ENCODE data around the gene DNAJA1. TPM values are rescaled to one million over a fixed set of nuclear protein-coding genes. Genes with fewer than 3 reads are reported as not detected.

The DNAJA1 gene
- total RNA-seq, 1 experiment from 2014 or later, result 186 TPM

GRCh38 chr9:33011831-33012230, 13.2 kb upstream of the DNAJA1 start:
- Mint-ChIP-seq H3K9me3 (ENCODE audit: low read depth, unreplicated experiment) (no peaks in the 10 kb centered on the region), H3K27me3 (ENCODE audit: unreplicated experiment) (no peaks in the 10 kb centered on the region), H3K4me3 (ENCODE audit: low read depth, unreplicated experiment) (no peak overlapping the region), H3K36me3 (ENCODE audit: insufficient read depth, unreplicated experiment) (peaks cover 4% of the 10 kb centered on the region), H3K4me1 (ENCODE audit: low read depth, unreplicated experiment) (no peaks in the 10 kb centered on the region), H3K27ac (ENCODE audit: unreplicated experiment) (no peak overlapping the region)
- no TSS peak for BruUV-seq (replicated peaks)
- CTCF ChIA-PET, result no interaction called here
- intact Hi-C loops (cut with micrococcal nuclease; ENCODE audit: unreplicated experiment), result no loop called here
- no peak for DNase-seq
- TF ChIP-seq, protein P1, sequence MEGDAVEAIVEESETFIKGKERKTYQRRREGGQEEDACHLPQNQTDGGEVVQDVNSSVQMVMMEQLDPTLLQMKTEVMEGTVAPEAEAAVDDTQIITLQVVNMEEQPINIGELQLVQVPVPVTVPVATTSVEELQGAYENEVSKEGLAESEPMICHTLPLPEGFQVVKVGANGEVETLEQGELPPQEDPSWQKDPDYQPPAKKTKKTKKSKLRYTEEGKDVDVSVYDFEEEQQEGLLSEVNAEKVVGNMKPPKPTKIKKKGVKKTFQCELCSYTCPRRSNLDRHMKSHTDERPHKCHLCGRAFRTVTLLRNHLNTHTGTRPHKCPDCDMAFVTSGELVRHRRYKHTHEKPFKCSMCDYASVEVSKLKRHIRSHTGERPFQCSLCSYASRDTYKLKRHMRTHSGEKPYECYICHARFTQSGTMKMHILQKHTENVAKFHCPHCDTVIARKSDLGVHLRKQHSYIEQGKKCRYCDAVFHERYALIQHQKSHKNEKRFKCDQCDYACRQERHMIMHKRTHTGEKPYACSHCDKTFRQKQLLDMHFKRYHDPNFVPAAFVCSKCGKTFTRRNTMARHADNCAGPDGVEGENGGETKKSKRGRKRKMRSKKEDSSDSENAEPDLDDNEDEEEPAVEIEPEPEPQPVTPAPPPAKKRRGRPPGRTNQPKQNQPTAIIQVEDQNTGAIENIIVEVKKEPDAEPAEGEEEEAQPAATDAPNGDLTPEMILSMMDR (IDR thresholded peaks at IDR 0.05; ENCODE audit: unreplicated experiment), result no peak

DNA sequence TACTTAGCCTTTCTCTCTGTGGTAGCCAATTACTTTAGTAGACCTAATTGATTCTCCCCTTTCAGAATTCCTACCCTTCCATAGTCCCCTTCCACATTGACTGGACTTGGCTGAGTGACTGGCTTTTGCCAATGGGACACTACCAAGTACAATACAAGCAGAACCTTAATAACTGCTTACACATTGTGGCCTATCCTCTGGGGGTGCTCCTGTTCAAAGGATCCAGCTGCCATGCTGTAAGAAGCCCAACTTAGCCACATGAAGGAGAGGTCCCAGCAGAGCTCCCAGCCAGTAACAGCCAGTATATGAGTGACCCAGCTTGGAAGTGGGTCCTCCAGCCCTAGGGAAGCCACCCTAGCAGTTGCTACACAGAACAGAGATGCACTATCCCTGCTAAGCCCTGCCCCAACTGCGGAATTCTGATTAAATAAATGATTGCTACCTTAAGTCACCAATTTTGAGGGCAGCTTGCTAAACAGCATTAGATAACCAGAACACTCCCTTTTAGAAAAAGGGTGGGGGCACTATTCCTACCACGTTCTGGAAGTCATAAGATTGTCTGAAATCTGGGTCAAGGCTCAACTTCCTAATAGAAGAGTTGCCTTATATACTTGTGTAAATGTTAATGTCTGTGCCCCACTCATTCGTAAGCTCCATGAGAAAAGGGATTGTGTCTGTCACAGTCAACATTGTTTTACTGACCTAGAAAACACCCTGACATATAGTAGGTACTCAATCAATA, 12.6 kb upstream of the DNAJA1 start:
- intact Hi-C loops (cut with micrococcal nuclease; ENCODE audit: unreplicated experiment), result no loop called here
- H3K4me3 Mint-ChIP-seq (ENCODE audit: low read depth, unreplicated experiment), result no peak overlapping the region
- H3K9me3 Mint-ChIP-seq (ENCODE audit: low read depth, unreplicated experiment), result no peaks in the 10 kb centered on the region
- TF ChIP-seq, protein P1 (IDR thresholded peaks at IDR 0.05; ENCODE audit: unreplicated experiment), result no peak
- no peak for DNase-seq
- H3K27ac Mint-ChIP-seq (ENCODE audit: unreplicated experiment), result no peak overlapping the region
- no peaks in the 10 kb centered on the region for H3K4me1 Mint-ChIP-seq (ENCODE audit: low read depth, unreplicated experiment)
- CTCF ChIA-PET, result no interaction called here
- H3K36me3 Mint-ChIP-seq (ENCODE audit: insufficient read depth, unreplicated experiment), result peaks cover 4% of the 10 kb centered on the region
- H3K27me3 Mint-ChIP-seq (ENCODE audit: unreplicated experiment), result no peaks in the 10 kb centered on the region
- BruUV-seq (replicated peaks), result no TSS peak

DNA sequence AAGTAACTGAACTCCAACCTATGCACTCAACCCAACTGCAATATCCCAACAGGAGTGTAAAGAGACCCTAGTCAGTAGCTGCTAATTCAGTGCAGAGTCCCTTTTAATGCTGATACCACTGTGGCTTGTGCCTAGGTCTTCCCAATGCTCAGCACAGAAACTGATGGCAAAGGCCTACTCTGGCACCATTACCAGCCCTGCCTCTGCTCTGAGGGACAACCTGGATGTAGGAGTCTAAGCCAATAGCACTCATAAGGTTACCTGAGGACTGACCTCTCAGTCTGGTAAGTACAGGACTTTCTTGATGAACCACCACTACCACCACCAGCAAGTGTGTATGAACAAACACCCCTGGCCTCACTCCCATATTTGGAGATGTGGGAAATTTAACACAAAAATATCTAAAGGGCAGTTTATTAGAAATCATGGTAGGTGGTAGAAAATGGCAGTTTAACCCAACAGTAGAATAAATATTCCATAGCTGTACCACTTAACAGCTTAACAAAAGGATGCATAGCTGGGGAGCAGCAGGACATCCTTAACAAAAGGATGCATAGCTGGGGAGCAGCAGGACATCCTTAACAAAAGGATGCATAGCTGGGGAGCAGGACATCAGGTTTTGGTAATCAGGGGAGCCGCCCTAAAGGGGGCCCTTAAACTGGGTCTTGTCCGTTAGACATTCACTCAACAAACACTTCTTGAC, 11.0 kb upstream of the DNAJA1 start:
- DNase-seq, result no peak
- H3K4me3 Mint-ChIP-seq (ENCODE audit: low read depth, unreplicated experiment), result no peak overlapping the region
- CTCF ChIA-PET, result no interaction called here
- H3K27me3 Mint-ChIP-seq (ENCODE audit: unreplicated experiment), result no peaks in the 10 kb centered on the region
- TF ChIP-seq, protein P1 (IDR thresholded peaks at IDR 0.05; ENCODE audit: unreplicated experiment), result no peak
- no peaks in the 10 kb centered on the region for H3K9me3 Mint-ChIP-seq (ENCODE audit: low read depth, unreplicated experiment)
- no peak overlapping the region for H3K27ac Mint-ChIP-seq (ENCODE audit: unreplicated experiment)
- intact Hi-C loops (cut with micrococcal nuclease; ENCODE audit: unreplicated experiment), result no loop called here
- peaks cover 9% of the 10 kb centered on the region for H3K36me3 Mint-ChIP-seq (ENCODE audit: insufficient read depth, unreplicated experiment)
- no TSS peak for BruUV-seq (replicated peaks)
- H3K4me1 Mint-ChIP-seq (ENCODE audit: low read depth, unreplicated experiment), result no peaks in the 10 kb centered on the region

GRCh38 chr9:33014665-33015014, 10.4 kb upstream of the DNAJA1 start:
- Mint-ChIP-seq H3K27ac (ENCODE audit: unreplicated experiment) (no peak overlapping the region), H3K27me3 (ENCODE audit: unreplicated experiment) (no peaks in the 10 kb centered on the region), H3K9me3 (ENCODE audit: low read depth, unreplicated experiment) (no peaks in the 10 kb centered on the region), H3K36me3 (ENCODE audit: insufficient read depth, unreplicated experiment) (peaks cover 9% of the 10 kb centered on the region), H3K4me1 (ENCODE audit: low read depth, unreplicated experiment) (no peaks in the 10 kb centered on the region), H3K4me3 (ENCODE audit: low read depth, unreplicated experiment) (no peak overlapping the region)
- TF ChIP-seq, protein P1 (IDR thresholded peaks at IDR 0.05; ENCODE audit: unreplicated experiment), result no peak
- no peak for DNase-seq
- intact Hi-C loops (cut with micrococcal nuclease; ENCODE audit: unreplicated experiment), result no loop called here
- CTCF ChIA-PET, result no interaction called here
- no TSS peak for BruUV-seq (replicated peaks)
